Esophagus (tissue), 2 donors: Measurements from ENCODE around the gene RDX. TPM values are rescaled to one million over a fixed set of nuclear protein-coding genes. Genes with fewer than 3 reads are reported as not detected.

Experiments
- H3K27ac ChIP-seq, 2 donors: one replicate each; pipeline ENCODE4 v1.5.1; 2013; ENCODE audit warnings: low read depth in 2 of 2, mild to moderate bottlenecking in 2 of 2, inconsistent platforms in 1 of 2, low read length in 1 of 2, moderate library complexity in 1 of 2
- H3K27me3 ChIP-seq, 2 donors: one replicate each; pipeline ENCODE4 v1.6.1; 2013; ENCODE audit warnings: low read length in 2 of 2, control low read depth in 1 of 2, mild to moderate bottlenecking in 1 of 2; ENCODE audit not compliant: insufficient read depth in 2 of 2, control insufficient read depth in 1 of 2
- H3K36me3 ChIP-seq, 2 donors: one replicate each; pipeline ENCODE4 v1.6.1; 2013; ENCODE audit warnings: low read length in 1 of 2; ENCODE audit not compliant: control insufficient read depth in 2 of 2, insufficient read depth in 2 of 2
- H3K4me1 ChIP-seq, 2 donors: one replicate each; pipeline ENCODE4 v1.6.1; 2013; ENCODE audit warnings: low read length in 1 of 2; ENCODE audit not compliant: control insufficient read depth in 2 of 2, insufficient read depth in 2 of 2
- H3K4me3 ChIP-seq, 2 donors: one replicate each; pipeline ENCODE4 v1.5.1; 2013; ENCODE audit warnings: low read length in 2 of 2, mild to moderate bottlenecking in 2 of 2, low read depth in 1 of 2, moderate library complexity in 1 of 2
- H3K9me3 ChIP-seq, 2 donors: one replicate each; pipeline ENCODE4 v1.6.1; 2013; ENCODE audit warnings: mild to moderate bottlenecking in 2 of 2, low read depth in 1 of 2, low read length in 1 of 2, moderate library complexity in 1 of 2; ENCODE audit not compliant: control insufficient read depth in 2 of 2, insufficient read depth in 1 of 2
- WGBS, 2 donors: extraction: QIAGEN DNeasy Blood & Tissue Kit; methylation state at CpG; one replicate each; pipeline ENCODE4 v1.1.7; 2013; 5-methylcytosine and 5-hydroxymethylcytosine counted together
- polyA plus RNA-seq, 2 donors: library from polyadenylated mRNA; stranded (reverse); fragments of 200-250 nt; gene quantifications; one replicate each; pipeline ENCODE4 v1.2.3, GENCODE V29; 2013
- donor health status: healthy with polysubstance abuse.
- donor health status: Bipolar disorder and iron deficiency.

RDX gene
- polyA plus RNA-seq, 2 donors, result 14.4 to 15.9 TPM

GRCh38 chr11:110185599-110185998 lies 110.8 kb downstream of the RDX start:
- no peaks in the 10 kb centered on the region for H3K36me3 ChIP-seq
- no peaks in the 10 kb centered on the region for H3K27me3 ChIP-seq
- WGBS, 2 donors, result 85 to 88% methylated on average over 7 of the region's 7 CpGs
- no peak overlapping the region for H3K27ac ChIP-seq
- H3K4me3 ChIP-seq, result no peak overlapping the region
- no peaks in the 10 kb centered on the region for H3K9me3 ChIP-seq
- peaks cover 0 to 8% of the 10 kb centered on the region in 2 donors for H3K4me1 ChIP-seq

- Histone ChIP-seq H3K4me1 (peaks cover 0 to 8% of the 10 kb centered on the region in 2 donors), H3K9me3 (no peaks in the 10 kb centered on the region), H3K36me3 (no peaks in the 10 kb centered on the region), H3K4me3 (no peak overlapping the region), H3K27me3 (no peaks in the 10 kb centered on the region), H3K27ac (no peak overlapping the region)
- 57% methylated on average over 3 of the region's 3 CpGs for WGBS, 2 donors
Measured at GRCh38 chr11:110185121-110185591, 111.3 kb downstream of the RDX start.

GRCh38 chr11:110184456-110184855 lies 112.0 kb downstream of the RDX start:
- 69 to 86% methylated on average over 7 of the region's 7 CpGs for WGBS, 2 donors
- Histone ChIP-seq H3K27ac (no peak overlapping the region), H3K4me3 (no peak overlapping the region), H3K4me1 (peaks cover 0 to 8% of the 10 kb centered on the region in 2 donors), H3K36me3 (no peaks in the 10 kb centered on the region), H3K9me3 (no peaks in the 10 kb centered on the region), H3K27me3 (no peaks in the 10 kb centered on the region)

- Histone ChIP-seq H3K4me1 (peaks cover 0 to 8% of the 10 kb centered on the region in 2 donors), H3K4me3 (no peak overlapping the region), H3K27me3 (no peaks in the 10 kb centered on the region), H3K36me3 (no peaks in the 10 kb centered on the region), H3K27ac (no peak overlapping the region), H3K9me3 (no peaks in the 10 kb centered on the region)
- 89% methylated on average over 5 of the region's 5 CpGs for WGBS, 2 donors
Measured at GRCh38 chr11:110182886-110183285, 113.5 kb downstream of the RDX start.

GRCh38 chr11:110179064-110179463 lies 117.3 kb downstream of the RDX start:
- H3K36me3 ChIP-seq, result no peaks in the 10 kb centered on the region
- H3K4me3 ChIP-seq, result no peak overlapping the region
- H3K27me3 ChIP-seq, result no peaks in the 10 kb centered on the region
- H3K4me1 ChIP-seq, result peaks cover 2 to 3% of the 10 kb centered on the region in 2 donors
- no peak overlapping the region for H3K27ac ChIP-seq
- WGBS, 2 donors, result 85 to 100% methylated on average over 3 to 4 of the region's 4 CpGs
- no peaks in the 10 kb centered on the region for H3K9me3 ChIP-seq

- no peaks in the 10 kb centered on the region for H3K9me3 ChIP-seq
- WGBS, 2 donors, result 72 to 81% methylated on average over 7 of the region's 7 CpGs
- no peak overlapping the region for H3K27ac ChIP-seq
- no peaks in the 10 kb centered on the region for H3K27me3 ChIP-seq
- peaks cover 2 to 3% of the 10 kb centered on the region in 2 donors for H3K4me1 ChIP-seq
- H3K36me3 ChIP-seq, result no peaks in the 10 kb centered on the region
- H3K4me3 ChIP-seq, result no peak overlapping the region
Measured at GRCh38 chr11:110177086-110177456, 119.3 kb downstream of the RDX start.

GRCh38 chr11:110176366-110177085 lies 119.9 kb downstream of the RDX start:
- no peak overlapping the region for H3K27ac ChIP-seq
- H3K9me3 ChIP-seq, result no peaks in the 10 kb centered on the region
- H3K4me3 ChIP-seq, result no peak overlapping the region
- H3K4me1 ChIP-seq, result peaks cover 2 to 3% of the 10 kb centered on the region in 2 donors
- 83 to 84% methylated on average over 12 of the region's 12 CpGs for WGBS, 2 donors
- H3K27me3 ChIP-seq, result no peaks in the 10 kb centered on the region
- H3K36me3 ChIP-seq, result no peaks in the 10 kb centered on the region

GRCh38 chr11:110174645-110175310 lies 121.6 kb downstream of the RDX start:
- Histone ChIP-seq H3K36me3 (no peaks in the 10 kb centered on the region), H3K4me3 (no peak overlapping the region), H3K27ac (no peak overlapping the region), H3K4me1 (peaks cover 2 to 3% of the 10 kb centered on the region in 2 donors), H3K9me3 (no peaks in the 10 kb centered on the region), H3K27me3 (no peaks in the 10 kb centered on the region)
- WGBS, 2 donors, result 79 to 81% methylated on average over 6 of the region's 6 CpGs

GRCh38 chr11:110173811-110174644 lies 122.4 kb downstream of the RDX start:
- Histone ChIP-seq H3K27ac (no peak overlapping the region), H3K9me3 (no peaks in the 10 kb centered on the region), H3K36me3 (no peaks in the 10 kb centered on the region), H3K4me3 (peak overlapping the region in 1 of 2 donors; percentile 20), H3K4me1 (peaks cover 2 to 3% of the 10 kb centered on the region in 2 donors), H3K27me3 (no peaks in the 10 kb centered on the region)
- WGBS, 2 donors, result 16 to 20% methylated on average over 14 of the region's 14 CpGs
